Suprapubic skin (tissue), 4 donors: ENCODE measurements around the gene ADARB1. TPM values are rescaled to one million over a fixed set of nuclear protein-coding genes. Genes with fewer than 3 reads are reported as not detected.

Source experiments
- DNase-seq, 2 donors: peaks; one replicate each; pipeline ENCODE4 v3.0.0-alpha.2; 2019; ENCODE audit warnings: low spot score in 2 of 2
- H3K27ac ChIP-seq: fragments of 200-600 bp; sonication (generic); one replicate; pipeline ENCODE4 v1.5.1; 2019
- H3K27me3 ChIP-seq: fragments of 200-600 bp; sonication (generic); one replicate; pipeline ENCODE4 v1.5.1; 2019
- H3K36me3 ChIP-seq: fragments of 200-600 bp; sonication (generic); one replicate; pipeline ENCODE4 v1.5.1; 2019
- H3K4me1 ChIP-seq: fragments of 200-600 bp; sonication (generic); one replicate; pipeline ENCODE4 v1.5.1; 2019
- H3K4me3 ChIP-seq: fragments of 200-600 bp; sonication (generic); one replicate; pipeline ENCODE4 v1.5.1; 2019; ENCODE audit warnings: mild to moderate bottlenecking
- H3K9me3 ChIP-seq: fragments of 200-600 bp; sonication (generic); one replicate; pipeline ENCODE4 v1.5.1; 2019
- CTCF ChIP-seq, 2 donors: fragments of 200-600 bp in 1 of 2; fragments of 450-650 bp in 1 of 2; sonication (generic) in 1 of 2; IDR thresholded peaks; one replicate each; pipeline ENCODE4 v1.5.1; 2016 to 2019; ENCODE audit warnings: antibody characterized with exemption in 2 of 2, mild to moderate bottlenecking in 1 of 2, moderate library complexity in 1 of 2
- EP300 ChIP-seq: sonication (generic); formaldehyde crosslinking; IDR thresholded peaks from one replicate; pipeline ENCODE4 v1.6.1; 2017; ENCODE audit warnings: antibody characterized with exemption
- POLR2A ChIP-seq, 2 donors: fragments of 450-650 bp; IDR thresholded peaks; one replicate each; pipeline ENCODE4 v1.6.1; 2017; ENCODE audit warnings: antibody characterized with exemption in 2 of 2, mild to moderate bottlenecking in 2 of 2, moderate library complexity in 2 of 2
- POLR2AphosphoS5 ChIP-seq, 3 donors: sonication (generic); formaldehyde crosslinking; IDR thresholded peaks; one replicate each; pipeline ENCODE4 v1.6.1; 2017; ENCODE audit warnings: antibody characterized with exemption in 3 of 3
- WGBS: methylation state at CpG from one replicate; pipeline ENCODE4 v1.1.5; 2018; 5-methylcytosine and 5-hydroxymethylcytosine counted together
- total RNA-seq, 4 donors: library from RNA; depleted of rRNA; stranded (reverse); fragments of >200 nt; gene quantifications; one replicate each; pipeline ENCODE4 v1.1.0, GENCODE V29; 2016

Gene ADARB1
- total RNA-seq, 4 donors from 2014 or later, result 13.2 to 23.6 (median 20.3) TPM

- no peaks in the 10 kb centered on the region for H3K27me3 ChIP-seq
- peaks cover 7% of the 10 kb centered on the region for H3K4me1 ChIP-seq
- WGBS, result 85% methylated on average over 1 of the region's 1 CpG
- H3K9me3 ChIP-seq, result no peaks in the 10 kb centered on the region
- DNase-seq, result no peak
- no peak overlapping the region for H3K4me3 ChIP-seq
- TF ChIP-seq CTCF (IDR thresholded peaks at IDR 0.05), result no peak
- TF ChIP-seq POLR2A (IDR thresholded peaks at IDR 0.05), result no peak
- TF ChIP-seq POLR2AphosphoS5 (IDR thresholded peaks at IDR 0.05), result no peak
- no peak for TF ChIP-seq EP300
- no peaks in the 10 kb centered on the region for H3K36me3 ChIP-seq
- peak overlapping the region; percentile 91 for H3K27ac ChIP-seq
Measured at GRCh38 chr21:45047257-45047656, 27.1 kb upstream of the ADARB1 start.

GRCh38 chr21:45048026-45048698 lies 26.2 kb upstream of the ADARB1 start:
- no peak overlapping the region for H3K4me3 ChIP-seq
- no peak for DNase-seq
- peak overlapping the region; percentile 91 for H3K27ac ChIP-seq
- 71% methylated on average over 11 of the region's 11 CpGs for WGBS
- TF ChIP-seq POLR2A (IDR thresholded peaks at IDR 0.05) (no peak), CTCF (IDR thresholded peaks at IDR 0.05) (no peak), POLR2AphosphoS5 (IDR thresholded peaks at IDR 0.05) (no peak), EP300 (no peak)
- H3K4me1 ChIP-seq, result peaks cover 7% of the 10 kb centered on the region
- H3K36me3 ChIP-seq, result no peaks in the 10 kb centered on the region
- no peaks in the 10 kb centered on the region for H3K27me3 ChIP-seq
- no peaks in the 10 kb centered on the region for H3K9me3 ChIP-seq

GRCh38 chr21:45048968-45049367 lies 25.4 kb upstream of the ADARB1 start:
- H3K27me3 ChIP-seq, result no peaks in the 10 kb centered on the region
- peak in 1 of 3 donors; percentile 47 for TF ChIP-seq POLR2AphosphoS5 (IDR thresholded peaks at IDR 0.05)
- TF ChIP-seq CTCF (IDR thresholded peaks at IDR 0.05), result no peak
- H3K4me3 ChIP-seq, result no peak overlapping the region
- H3K4me1 ChIP-seq, result peaks cover 7% of the 10 kb centered on the region
- 79% methylated on average over 7 of the region's 7 CpGs for WGBS
- H3K9me3 ChIP-seq, result no peaks in the 10 kb centered on the region
- DNase-seq, result no peak
- no peaks in the 10 kb centered on the region for H3K36me3 ChIP-seq
- peak overlapping the region; percentile 91 for H3K27ac ChIP-seq

GRCh38 chr21:45049714-45050344 lies 24.6 kb upstream of the ADARB1 start:
- Histone ChIP-seq H3K36me3 (no peaks in the 10 kb centered on the region), H3K27ac (peak overlapping the region; percentile 91), H3K9me3 (no peaks in the 10 kb centered on the region), H3K4me1 (peaks cover 7% of the 10 kb centered on the region), H3K27me3 (no peaks in the 10 kb centered on the region), H3K4me3 (no peak overlapping the region)
- WGBS, result 75% methylated on average over 12 of the region's 12 CpGs
- TF ChIP-seq POLR2A (IDR thresholded peaks at IDR 0.05) (no peak), EP300 (no peak), POLR2AphosphoS5 (IDR thresholded peaks at IDR 0.05) (no peak), CTCF (IDR thresholded peaks at IDR 0.05) (no peak)
- DNase-seq, result peak in 1 of 2 donors; percentile 54

GRCh38 chr21:45050345-45050796 lies 24.0 kb upstream of the ADARB1 start:
- no peak overlapping the region for H3K4me3 ChIP-seq
- no peaks in the 10 kb centered on the region for H3K36me3 ChIP-seq
- H3K27ac ChIP-seq, result peak overlapping the region; percentile 91
- TF ChIP-seq POLR2AphosphoS5 (IDR thresholded peaks at IDR 0.05) (peak in 2 of 3 donors; percentile 83 to 91), CTCF (IDR thresholded peaks at IDR 0.05) (no peak), EP300 (peak; percentile 98), POLR2A (IDR thresholded peaks at IDR 0.05) (no peak)
- no peaks in the 10 kb centered on the region for H3K27me3 ChIP-seq
- peak; percentile 89 to 91 for DNase-seq
- peaks cover 12% of the 10 kb centered on the region for H3K4me1 ChIP-seq
- 82% methylated on average over 13 of the region's 14 CpGs for WGBS
- no peaks in the 10 kb centered on the region for H3K9me3 ChIP-seq
